AG04449 (cell line): Measurements from ENCODE around the gene KCNJ11.

Experiments used
- CTCF ChIA-PET: fragments of 350-600 bp; formaldehyde crosslinking; extraction: SDS; loops from one replicate; lab custom pipeline; 2021; ENCODE audit warnings: antibody characterized with exemption; lab: Yijun Ruan, JAX
- POLR2A ChIA-PET: fragments of 400-600, 350-600 bp; formaldehyde crosslinking; extraction: SDS; loops from one replicate; lab custom pipeline; 2020; ENCODE audit warnings: antibody characterized with exemption, inconsistent platforms; lab: Yijun Ruan, JAX
- DNase-seq: peaks from one replicate; pipeline ENCODE4 v3.0.0-alpha.2; 2010; ENCODE audit warnings: low read depth, low spot score
- H3K4me3 ChIP-seq: 2 replicates; pipeline ENCODE4 v1.5.1; 2011; ENCODE audit warnings: low read depth, mild to moderate bottlenecking, control low read depth, low read length
- TF ChIP-seq, protein P1 (sequence below): IDR thresholded peaks from one replicate; pipeline ENCODE4 v1.5.1; 2011; ENCODE audit warnings: mild to moderate bottlenecking, moderate library complexity, low read length, control low read depth, inconsistent platforms; ENCODE audit not compliant: insufficient read depth; ENCODE audit errors: missing control alignments

The KCNJ11 gene

DNA sequence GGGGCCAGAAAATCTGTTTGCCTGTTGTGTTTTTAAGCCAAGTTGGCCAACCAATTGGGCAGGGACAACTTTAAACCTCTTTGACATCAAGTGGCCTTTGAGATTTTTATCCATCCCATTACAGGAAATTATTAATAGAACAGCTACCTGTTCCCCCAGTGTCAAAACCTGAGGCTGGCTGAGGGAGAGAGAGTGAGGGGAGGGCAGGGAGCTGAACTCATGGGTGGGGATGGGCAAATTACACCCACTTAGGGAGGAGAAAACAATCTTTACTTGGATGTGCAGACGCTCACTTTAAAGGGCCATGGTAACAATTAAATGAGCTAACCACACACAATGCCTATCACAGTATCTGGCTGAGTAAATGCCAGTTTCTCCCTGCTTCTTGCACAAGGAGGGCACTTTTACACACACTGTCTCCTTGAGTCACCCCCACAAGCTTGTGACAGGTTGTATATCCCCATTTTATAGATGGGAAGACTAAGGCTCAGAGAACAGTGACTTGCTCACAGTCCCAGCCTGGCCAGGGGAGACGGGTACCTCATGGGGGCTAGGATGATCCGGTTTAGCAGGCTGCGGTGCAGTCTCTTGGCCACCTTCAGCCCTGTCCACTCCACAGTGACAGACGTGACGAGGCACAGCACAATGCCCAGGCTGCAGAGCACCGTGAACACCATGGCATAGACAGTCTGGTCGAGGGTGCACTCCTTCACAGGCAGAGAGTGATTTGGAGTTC, 17.8 kb upstream of the KCNJ11 start:
- ChIA-PET CTCF (interaction anchor here (1.2 to 1.5 kb wide), 2 partner anchors 18 to 22 kb away, joined by 4 read pairs; partner anchors contain the start of gene KCNJ11), POLR2A (no interaction called here)
- H3K4me3 ChIP-seq, result no peak overlapping the region
- DNase-seq, result no peak
- TF ChIP-seq, protein P1, sequence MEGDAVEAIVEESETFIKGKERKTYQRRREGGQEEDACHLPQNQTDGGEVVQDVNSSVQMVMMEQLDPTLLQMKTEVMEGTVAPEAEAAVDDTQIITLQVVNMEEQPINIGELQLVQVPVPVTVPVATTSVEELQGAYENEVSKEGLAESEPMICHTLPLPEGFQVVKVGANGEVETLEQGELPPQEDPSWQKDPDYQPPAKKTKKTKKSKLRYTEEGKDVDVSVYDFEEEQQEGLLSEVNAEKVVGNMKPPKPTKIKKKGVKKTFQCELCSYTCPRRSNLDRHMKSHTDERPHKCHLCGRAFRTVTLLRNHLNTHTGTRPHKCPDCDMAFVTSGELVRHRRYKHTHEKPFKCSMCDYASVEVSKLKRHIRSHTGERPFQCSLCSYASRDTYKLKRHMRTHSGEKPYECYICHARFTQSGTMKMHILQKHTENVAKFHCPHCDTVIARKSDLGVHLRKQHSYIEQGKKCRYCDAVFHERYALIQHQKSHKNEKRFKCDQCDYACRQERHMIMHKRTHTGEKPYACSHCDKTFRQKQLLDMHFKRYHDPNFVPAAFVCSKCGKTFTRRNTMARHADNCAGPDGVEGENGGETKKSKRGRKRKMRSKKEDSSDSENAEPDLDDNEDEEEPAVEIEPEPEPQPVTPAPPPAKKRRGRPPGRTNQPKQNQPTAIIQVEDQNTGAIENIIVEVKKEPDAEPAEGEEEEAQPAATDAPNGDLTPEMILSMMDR, result no peak

DNA sequence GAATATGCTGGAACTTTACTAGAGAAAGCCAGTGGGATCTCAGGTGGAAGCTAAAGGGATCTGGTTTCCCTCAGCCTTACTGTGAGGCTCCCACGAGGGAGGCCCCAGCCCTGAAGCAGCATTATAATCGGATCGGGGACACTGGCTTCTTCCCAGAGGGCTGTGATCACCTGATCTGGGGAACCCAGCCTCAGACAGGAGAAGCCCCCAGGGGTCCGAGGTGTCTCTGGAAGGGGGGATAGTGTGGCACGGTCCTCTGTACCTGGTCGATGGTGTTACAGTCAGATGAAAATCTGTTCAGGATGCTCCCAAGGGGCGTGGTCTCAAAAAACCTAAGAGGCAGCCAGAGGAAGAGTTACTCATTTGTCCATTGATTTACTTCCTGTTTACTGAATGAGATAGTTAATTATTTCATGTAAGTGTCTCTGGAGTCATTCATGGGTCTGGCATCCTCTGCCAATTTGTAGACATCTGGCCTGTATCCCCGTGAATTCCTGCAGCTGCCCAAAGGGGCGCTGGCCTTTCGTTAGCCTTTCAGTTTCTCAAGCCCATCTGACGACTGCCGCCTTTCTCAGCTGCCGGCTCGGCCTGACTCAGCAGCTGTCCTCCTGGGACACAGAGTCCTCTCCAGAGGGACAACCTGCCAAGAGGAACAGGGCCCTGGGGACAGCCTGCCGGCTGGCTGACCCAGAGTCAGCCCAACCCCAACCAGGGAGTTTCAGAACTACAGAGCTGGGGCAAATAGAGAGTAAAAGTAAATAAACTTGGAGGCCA, 17.0 kb upstream of the KCNJ11 start:
- no peak for DNase-seq
- CTCF ChIA-PET, result interaction anchor here (0.7 to 1.5 kb wide), 3 partner anchors 17 to 22 kb away, joined by 4 to 5 read pairs (median 4); partner anchors contain the start of gene KCNJ11
- H3K4me3 ChIP-seq, result no peak overlapping the region
- TF ChIP-seq, protein P1, result no peak
- POLR2A ChIA-PET, result no interaction called here

DNA sequence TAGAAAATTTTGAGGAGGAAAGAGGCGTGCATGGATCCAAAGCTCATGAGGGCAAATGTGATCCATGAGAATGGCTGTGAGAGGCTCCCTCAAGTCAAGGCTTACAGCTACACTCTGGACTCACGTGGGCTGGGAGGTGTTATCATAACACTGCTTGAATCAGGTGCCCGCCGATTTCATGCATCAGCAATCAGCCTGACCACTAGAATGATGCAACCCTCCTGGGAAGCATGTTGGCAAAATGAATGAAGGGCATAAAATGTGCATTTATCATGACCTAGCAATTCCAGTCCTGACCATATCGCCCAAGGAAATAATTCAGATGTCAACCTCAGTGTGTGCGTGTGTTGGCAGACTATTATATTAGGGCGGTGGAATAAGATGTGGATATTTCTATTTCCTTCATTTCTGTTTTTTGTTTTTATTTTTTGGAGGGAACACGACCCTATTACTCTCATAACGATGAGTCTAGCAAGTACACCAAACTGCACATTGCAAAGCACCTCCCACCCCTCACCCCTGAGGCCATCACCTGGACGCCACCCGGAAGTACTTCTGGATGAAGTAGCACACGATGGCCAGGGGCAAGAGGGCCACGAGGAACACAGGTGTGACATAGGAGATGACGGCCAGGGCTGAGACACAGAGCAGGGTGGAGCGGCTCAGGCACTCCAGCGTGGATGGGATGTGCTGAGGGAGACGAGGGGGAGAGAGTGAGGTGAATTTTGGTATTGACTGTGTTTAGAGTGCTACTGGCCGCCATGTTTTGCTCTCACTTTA, 15.7 kb upstream of the KCNJ11 start:
- ChIA-PET CTCF (interaction anchor here (0.7 to 1.9 kb wide), 3 partner anchors 19 to 20 kb away, joined by 3 to 6 read pairs (median 5); no protein-coding TSS in a partner anchor), POLR2A (no interaction called here)
- no peak for DNase-seq
- H3K4me3 ChIP-seq, result no peak overlapping the region
- TF ChIP-seq, protein P1, result no peak

DNA sequence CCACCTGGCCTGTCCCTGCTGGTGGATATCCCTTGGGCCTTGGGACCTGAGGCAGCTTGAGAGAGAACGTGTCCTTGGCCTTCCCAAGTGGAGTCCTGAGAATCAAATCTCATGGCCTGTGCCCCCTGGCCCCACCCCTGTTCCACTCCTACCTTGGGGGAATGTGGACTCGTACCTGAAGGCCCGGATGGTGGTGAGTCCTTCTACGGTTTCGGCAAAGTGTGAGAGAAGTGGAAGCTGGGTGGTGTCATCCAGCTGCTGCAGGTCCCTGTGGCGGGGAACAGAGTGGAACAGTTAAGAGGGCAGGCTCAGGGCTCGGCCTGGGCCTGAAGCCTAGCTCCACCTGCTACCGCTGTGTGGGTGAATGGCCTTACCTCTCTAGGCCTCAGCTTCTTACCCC, 14.0 kb upstream of the KCNJ11 start:
- no peak overlapping the region for H3K4me3 ChIP-seq
- TF ChIP-seq, protein P1, result no peak
- CTCF ChIA-PET, result interaction anchor here (1.9 kb wide), 1 partner anchor 18 kb away, joined by 6 read pairs; no protein-coding TSS in a partner anchor
- no peak for DNase-seq
- POLR2A ChIA-PET, result no interaction called here

DNA sequence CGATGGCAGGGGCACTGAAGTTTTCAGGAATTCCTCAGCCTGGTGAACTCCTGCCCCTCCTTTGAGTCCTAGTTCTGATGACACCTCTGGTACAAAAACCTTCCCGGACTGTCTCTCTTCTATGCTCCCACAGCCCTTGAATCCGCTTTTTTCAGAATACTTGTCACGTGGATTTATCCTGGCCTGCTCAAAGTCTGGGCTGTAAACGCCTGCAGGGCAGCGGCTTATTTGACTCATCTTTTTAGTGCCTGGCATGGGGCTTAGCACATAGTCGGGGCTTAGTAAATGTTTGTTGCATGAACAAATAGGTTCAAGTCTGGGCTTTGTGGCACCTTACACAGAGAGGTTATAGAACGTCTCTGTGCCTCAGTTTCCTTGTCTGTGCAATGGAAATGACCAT, 13.4 kb upstream of the KCNJ11 start:
- ChIA-PET CTCF (interaction anchor here (1.5 kb wide), 1 partner anchor 10 kb away, joined by 6 read pairs; no protein-coding TSS in a partner anchor), POLR2A (no interaction called here)
- TF ChIP-seq, protein P1, result no peak
- H3K4me3 ChIP-seq, result no peak overlapping the region
- DNase-seq, result no peak
